ENCODE data around the gene SERPINF2.
A peak's percentile ranks its signal among the peaks of the same experiment; 100 is the strongest.

The SERPINF2 gene

GRCh38 chr17:1729966-1730325 lies 12.7 kb upstream of the SERPINF2 start:
- DNase-seq (ENCODE audit: low read depth) = no peak
- H3K4me3 ChIP-seq (ENCODE audit: low read length) = no peak overlapping the region

GRCh38 chr17:1730326-1731193 lies 12.1 kb upstream of the SERPINF2 start:
- Histone ChIP-seq H3K9ac (ENCODE audit: low read length) (peak overlapping the region; percentile 91), H3K4me1 (ENCODE audit: control insufficient read depth, insufficient read depth, low read length) (peaks cover 44% of the 10 kb centered on the region), H3K36me3 (ENCODE audit: control insufficient read depth, insufficient read depth, low read length, severe bottlenecking) (peaks cover 37% of the 10 kb centered on the region), H3K27me3 (replicated peaks; ENCODE audit: control insufficient read depth, insufficient read depth, low read length) (no peaks in the 10 kb centered on the region), H3K4me3 (ENCODE audit: low read length) (peak overlapping the region; percentile 69), H3K9me3 (ENCODE audit: control insufficient read depth, low read length) (no peaks in the 10 kb centered on the region)
- no peak for DNase-seq (ENCODE audit: low read depth)

More at GRCh38 chr17:1729966-1730325, 12.7 kb upstream of the SERPINF2 start:
- no peaks in the 10 kb centered on the region for H3K9me3 ChIP-seq (ENCODE audit: control insufficient read depth, low read length)
- peaks cover 49% of the 10 kb centered on the region for H3K4me1 ChIP-seq (ENCODE audit: control insufficient read depth, insufficient read depth, low read length)
- H3K27me3 ChIP-seq (replicated peaks; ENCODE audit: control insufficient read depth, insufficient read depth, low read length) = no peaks in the 10 kb centered on the region
- peak overlapping the region; percentile 91 for H3K9ac ChIP-seq (ENCODE audit: low read length)
- peaks cover 33% of the 10 kb centered on the region for H3K36me3 ChIP-seq (ENCODE audit: control insufficient read depth, insufficient read depth, low read length, severe bottlenecking)

GRCh38 chr17:1731194-1731506 lies 11.5 kb upstream of the SERPINF2 start:
- Histone ChIP-seq H3K27me3 (replicated peaks; ENCODE audit: control insufficient read depth, insufficient read depth, low read length) (no peaks in the 10 kb centered on the region), H3K4me3 (ENCODE audit: low read length) (peak overlapping the region; percentile 69), H3K9me3 (ENCODE audit: control insufficient read depth, low read length) (no peaks in the 10 kb centered on the region), H3K4me1 (ENCODE audit: control insufficient read depth, insufficient read depth, low read length) (peaks cover 45% of the 10 kb centered on the region), H3K9ac (ENCODE audit: low read length) (peak overlapping the region; percentile 91), H3K36me3 (ENCODE audit: control insufficient read depth, insufficient read depth, low read length, severe bottlenecking) (peaks cover 37% of the 10 kb centered on the region)
- no peak for DNase-seq (ENCODE audit: low read depth)

GRCh38 chr17:1732241-1732832 lies 10.3 kb upstream of the SERPINF2 start:
- H3K36me3 ChIP-seq (ENCODE audit: control insufficient read depth, insufficient read depth, low read length, severe bottlenecking) = peaks cover 40% of the 10 kb centered on the region
- no peak overlapping the region for H3K4me3 ChIP-seq (ENCODE audit: low read length)
- H3K4me1 ChIP-seq (ENCODE audit: control insufficient read depth, insufficient read depth, low read length) = peaks cover 46% of the 10 kb centered on the region
- H3K9ac ChIP-seq (ENCODE audit: low read length) = no peak overlapping the region
- no peak for DNase-seq (ENCODE audit: low read depth)
- H3K9me3 ChIP-seq (ENCODE audit: control insufficient read depth, low read length) = no peaks in the 10 kb centered on the region
- H3K27me3 ChIP-seq (replicated peaks; ENCODE audit: control insufficient read depth, insufficient read depth, low read length) = no peaks in the 10 kb centered on the region

GRCh38 chr17:1732833-1733321 lies 9.8 kb upstream of the SERPINF2 start:
- H3K36me3 ChIP-seq (ENCODE audit: control insufficient read depth, insufficient read depth, low read length, severe bottlenecking) = peaks cover 41% of the 10 kb centered on the region
- H3K27me3 ChIP-seq (replicated peaks; ENCODE audit: control insufficient read depth, insufficient read depth, low read length) = no peaks in the 10 kb centered on the region
- H3K9me3 ChIP-seq (ENCODE audit: control insufficient read depth, low read length) = no peaks in the 10 kb centered on the region
- peaks cover 44% of the 10 kb centered on the region for H3K4me1 ChIP-seq (ENCODE audit: control insufficient read depth, insufficient read depth, low read length)
- H3K9ac ChIP-seq (ENCODE audit: low read length) = no peak overlapping the region
- DNase-seq (ENCODE audit: low read depth) = no peak
- H3K4me3 ChIP-seq (ENCODE audit: low read length) = no peak overlapping the region

- Histone ChIP-seq H3K4me3 (ENCODE audit: low read length) (no peak overlapping the region), H3K9me3 (ENCODE audit: control insufficient read depth, low read length) (no peaks in the 10 kb centered on the region), H3K4me1 (ENCODE audit: control insufficient read depth, insufficient read depth, low read length) (peaks cover 39% of the 10 kb centered on the region), H3K27me3 (replicated peaks; ENCODE audit: control insufficient read depth, insufficient read depth, low read length) (no peaks in the 10 kb centered on the region), H3K36me3 (ENCODE audit: control insufficient read depth, insufficient read depth, low read length, severe bottlenecking) (peaks cover 38% of the 10 kb centered on the region), H3K9ac (ENCODE audit: low read length) (no peak overlapping the region)
- no peak for DNase-seq (ENCODE audit: low read depth)
Observed at GRCh38 chr17:1733759-1734158, 8.9 kb upstream of the SERPINF2 start.

GRCh38 chr17:1735418-1735817 lies 7.3 kb upstream of the SERPINF2 start:
- Histone ChIP-seq H3K9me3 (ENCODE audit: control insufficient read depth, low read length) (no peaks in the 10 kb centered on the region), H3K27me3 (replicated peaks; ENCODE audit: control insufficient read depth, insufficient read depth, low read length) (no peaks in the 10 kb centered on the region), H3K4me1 (ENCODE audit: control insufficient read depth, insufficient read depth, low read length) (peaks cover 30% of the 10 kb centered on the region), H3K4me3 (ENCODE audit: low read length) (no peak overlapping the region), H3K9ac (ENCODE audit: low read length) (peak overlapping the region; percentile 26), H3K36me3 (ENCODE audit: control insufficient read depth, insufficient read depth, low read length, severe bottlenecking) (peaks cover 35% of the 10 kb centered on the region)
- DNase-seq (ENCODE audit: low read depth) = no peak

GRCh38 chr17:1735834-1736347 lies 6.8 kb upstream of the SERPINF2 start:
- no peak for DNase-seq (ENCODE audit: low read depth)
- H3K4me3 ChIP-seq (ENCODE audit: low read length) = no peak overlapping the region
- H3K36me3 ChIP-seq (ENCODE audit: control insufficient read depth, insufficient read depth, low read length, severe bottlenecking) = peaks cover 35% of the 10 kb centered on the region
- H3K9me3 ChIP-seq (ENCODE audit: control insufficient read depth, low read length) = no peaks in the 10 kb centered on the region
- peaks cover 25% of the 10 kb centered on the region for H3K4me1 ChIP-seq (ENCODE audit: control insufficient read depth, insufficient read depth, low read length)
- peak overlapping the region; percentile 47 for H3K9ac ChIP-seq (ENCODE audit: low read length)
- no peaks in the 10 kb centered on the region for H3K27me3 ChIP-seq (replicated peaks; ENCODE audit: control insufficient read depth, insufficient read depth, low read length)

GRCh38 chr17:1736348-1737281 lies 6.1 kb upstream of the SERPINF2 start:
- peak overlapping the region; percentile 23 for H3K4me3 ChIP-seq (ENCODE audit: low read length)
- H3K36me3 ChIP-seq (ENCODE audit: control insufficient read depth, insufficient read depth, low read length, severe bottlenecking) = peaks cover 35% of the 10 kb centered on the region
- H3K9ac ChIP-seq (ENCODE audit: low read length) = peak overlapping the region; percentile 47
- H3K9me3 ChIP-seq (ENCODE audit: control insufficient read depth, low read length) = no peaks in the 10 kb centered on the region
- peaks cover 19% of the 10 kb centered on the region for H3K4me1 ChIP-seq (ENCODE audit: control insufficient read depth, insufficient read depth, low read length)
- DNase-seq (ENCODE audit: low read depth) = peak; percentile 88
- H3K27me3 ChIP-seq (replicated peaks; ENCODE audit: control insufficient read depth, insufficient read depth, low read length) = no peaks in the 10 kb centered on the region

- H3K36me3 ChIP-seq (ENCODE audit: control insufficient read depth, insufficient read depth, low read length, severe bottlenecking) = peaks cover 32% of the 10 kb centered on the region
- no peaks in the 10 kb centered on the region for H3K27me3 ChIP-seq (replicated peaks; ENCODE audit: control insufficient read depth, insufficient read depth, low read length)
- DNase-seq (ENCODE audit: low read depth) = no peak
- no peak overlapping the region for H3K4me3 ChIP-seq (ENCODE audit: low read length)
- peak overlapping the region; percentile 47 for H3K9ac ChIP-seq (ENCODE audit: low read length)
- no peaks in the 10 kb centered on the region for H3K9me3 ChIP-seq (ENCODE audit: control insufficient read depth, low read length)
- peaks cover 19% of the 10 kb centered on the region for H3K4me1 ChIP-seq (ENCODE audit: control insufficient read depth, insufficient read depth, low read length)
Observed at GRCh38 chr17:1737531-1738291, 5.0 kb upstream of the SERPINF2 start.
